ENCODE results near the gene KLHL29. TPM values are rescaled to one million over a fixed set of nuclear protein-coding genes. Genes with fewer than 3 reads are reported as not detected.

The KLHL29 gene
- polyA plus RNA-seq, 3 donors, result 0.03 TPM; not detected in 2

DNA sequence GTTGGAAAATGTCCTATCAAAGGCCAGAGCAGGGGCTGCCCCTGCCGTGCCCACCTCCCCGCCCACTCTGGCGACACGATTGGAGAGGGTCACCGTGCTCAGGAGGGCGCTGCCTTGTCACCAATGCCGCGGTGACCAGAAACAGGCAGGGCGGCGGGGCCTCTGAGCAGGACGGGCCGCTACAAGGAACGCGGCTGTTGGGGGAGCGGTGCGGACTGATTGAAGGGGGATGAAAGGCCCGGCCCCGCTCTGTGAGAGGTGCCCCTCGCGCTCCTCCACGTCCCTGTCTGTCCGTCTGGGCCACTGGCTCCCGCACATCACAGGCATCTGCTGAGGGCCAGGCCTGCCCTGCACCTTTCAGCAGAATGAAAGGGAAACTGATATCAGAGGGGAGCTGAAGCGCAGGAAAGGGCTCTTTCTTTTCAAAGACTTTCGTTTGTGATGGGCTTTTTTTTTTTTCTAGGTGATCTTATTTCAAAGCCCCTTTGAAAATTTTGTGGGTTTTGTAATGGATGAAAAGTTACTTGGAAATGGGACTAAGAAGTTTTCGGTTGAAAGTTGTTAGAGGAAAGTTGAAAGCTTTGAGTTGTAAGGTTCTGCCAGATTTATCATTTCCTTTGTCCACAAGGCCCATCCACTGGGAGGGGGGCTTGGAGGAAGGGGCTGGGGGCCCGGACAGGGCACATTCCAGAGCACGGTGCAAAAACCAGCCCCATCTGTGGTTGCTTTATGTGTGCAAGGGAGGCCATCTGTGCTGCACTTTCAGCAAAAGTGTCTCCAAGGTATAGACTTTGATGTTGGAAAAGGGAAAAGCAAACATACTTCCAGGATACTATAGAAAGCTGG lies 244.2 kb downstream of the KLHL29 start:
- peaks cover 3 to 9% (median 5%) of the 10 kb centered on the region in 7 donors for H3K9me3 Mint-ChIP-seq
- no peak overlapping the region for H3K27ac Mint-ChIP-seq
- H4K20me1 ChIP-seq (ENCODE audit: insufficient read depth, low read length), result no peaks in the 10 kb centered on the region
- H3K4me3 ChIP-seq (replicated peaks in 1 of 3; ENCODE audit: low read depth in 2 of 3, low read length in 3 of 3), result no peak overlapping the region
- H3K4me1 ChIP-seq (ENCODE audit: control insufficient read depth in 1 of 2, insufficient read depth in 2 of 2, low read length in 2 of 2), result no peaks in the 10 kb centered on the region
- H3K9me3 ChIP-seq (replicated peaks in 1 of 2; ENCODE audit: control insufficient read depth in 1 of 2, insufficient read depth in 1 of 2, low read length in 2 of 2), result peaks cover 4 to 6% of the 10 kb centered on the region in 2 donors
- peaks cover 5 to 11% (median 7%) of the 10 kb centered on the region in 3 donors for H3K27me3 Mint-ChIP-seq (ENCODE audit: low read depth in 3 of 3)
- no peak overlapping the region for H3K4me3 Mint-ChIP-seq
- H3K79me2 ChIP-seq (ENCODE audit: insufficient read depth, low read length), result no peaks in the 10 kb centered on the region
- DNase-seq, result no peak
- H2AFZ ChIP-seq (ENCODE audit: insufficient read depth, low read depth, low read length, poor library complexity, severe bottlenecking), result no peak overlapping the region
- no peaks in the 10 kb centered on the region for H3K4me1 Mint-ChIP-seq
- TF ChIP-seq, protein P1, sequence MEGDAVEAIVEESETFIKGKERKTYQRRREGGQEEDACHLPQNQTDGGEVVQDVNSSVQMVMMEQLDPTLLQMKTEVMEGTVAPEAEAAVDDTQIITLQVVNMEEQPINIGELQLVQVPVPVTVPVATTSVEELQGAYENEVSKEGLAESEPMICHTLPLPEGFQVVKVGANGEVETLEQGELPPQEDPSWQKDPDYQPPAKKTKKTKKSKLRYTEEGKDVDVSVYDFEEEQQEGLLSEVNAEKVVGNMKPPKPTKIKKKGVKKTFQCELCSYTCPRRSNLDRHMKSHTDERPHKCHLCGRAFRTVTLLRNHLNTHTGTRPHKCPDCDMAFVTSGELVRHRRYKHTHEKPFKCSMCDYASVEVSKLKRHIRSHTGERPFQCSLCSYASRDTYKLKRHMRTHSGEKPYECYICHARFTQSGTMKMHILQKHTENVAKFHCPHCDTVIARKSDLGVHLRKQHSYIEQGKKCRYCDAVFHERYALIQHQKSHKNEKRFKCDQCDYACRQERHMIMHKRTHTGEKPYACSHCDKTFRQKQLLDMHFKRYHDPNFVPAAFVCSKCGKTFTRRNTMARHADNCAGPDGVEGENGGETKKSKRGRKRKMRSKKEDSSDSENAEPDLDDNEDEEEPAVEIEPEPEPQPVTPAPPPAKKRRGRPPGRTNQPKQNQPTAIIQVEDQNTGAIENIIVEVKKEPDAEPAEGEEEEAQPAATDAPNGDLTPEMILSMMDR (IDR thresholded peaks at IDR 0.05), result no peak
- H3K27me3 ChIP-seq (ENCODE audit: control insufficient read depth in 2 of 2, insufficient read depth in 2 of 2, low read length in 2 of 2), result peaks cover 0 to 2% of the 10 kb centered on the region in 2 donors
- H3K27ac ChIP-seq (ENCODE audit: low read depth in 1 of 2, low read length in 2 of 2), result no peak overlapping the region
- intact Hi-C loops (cut with micrococcal nuclease), result no loop called here
- H3K4me2 ChIP-seq (replicated peaks; ENCODE audit: extremely low read depth, low read length, poor library complexity, severe bottlenecking), result no peak overlapping the region
- no peak overlapping the region for H3K9ac ChIP-seq (ENCODE audit: insufficient read depth, low read length, poor library complexity, severe bottlenecking)
- no peaks in the 10 kb centered on the region for H3K36me3 Mint-ChIP-seq
- no peaks in the 10 kb centered on the region for H3K36me3 ChIP-seq (replicated peaks in 1 of 2; ENCODE audit: control insufficient read depth in 1 of 2, insufficient read depth in 2 of 2, low read length in 2 of 2)
- 85% methylated on average over 22 of the region's 28 CpGs for WGBS (ENCODE audit: insufficient coverage)

DNA sequence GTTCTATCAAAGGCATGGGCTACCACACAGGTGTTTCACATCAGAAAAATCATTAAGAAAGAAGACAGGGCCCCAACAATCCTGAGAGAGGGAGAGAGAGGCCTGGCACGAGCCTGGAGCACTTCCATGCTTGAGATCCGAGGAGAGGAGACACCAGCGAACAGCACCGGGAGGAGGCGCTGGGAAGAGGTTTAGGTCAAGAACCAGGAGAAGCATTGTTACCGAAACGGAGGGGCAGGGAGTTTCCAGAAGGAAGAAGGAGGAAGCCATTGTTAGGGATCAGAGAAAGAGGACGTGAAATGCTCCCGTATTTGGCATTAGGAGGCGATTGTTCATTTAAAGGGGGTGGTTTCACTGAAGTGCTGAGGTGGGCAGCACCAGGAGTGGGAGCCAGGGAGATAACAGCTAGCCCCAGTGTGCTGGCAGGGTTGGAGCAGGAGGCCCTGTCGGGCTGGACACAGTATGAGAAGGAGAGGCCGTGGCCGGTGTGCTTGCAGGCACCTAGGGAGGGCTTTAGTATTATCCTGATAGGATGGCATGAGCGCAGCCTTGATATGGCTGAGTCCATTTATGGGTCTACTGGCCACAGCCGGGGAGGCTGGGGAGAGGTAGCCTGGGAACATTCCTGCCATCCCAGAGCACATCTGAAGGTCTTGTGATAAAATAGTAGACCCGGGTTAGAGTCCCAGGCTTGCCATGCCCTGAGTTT lies 244.9 kb downstream of the KLHL29 start:
- no peaks in the 10 kb centered on the region for H3K4me1 Mint-ChIP-seq
- Histone ChIP-seq H3K36me3 (replicated peaks in 1 of 2; ENCODE audit: control insufficient read depth in 1 of 2, insufficient read depth in 2 of 2, low read length in 2 of 2) (no peaks in the 10 kb centered on the region), H4K20me1 (ENCODE audit: insufficient read depth, low read length) (no peaks in the 10 kb centered on the region), H3K9me3 (replicated peaks in 1 of 2; ENCODE audit: control insufficient read depth in 1 of 2, insufficient read depth in 1 of 2, low read length in 2 of 2) (no peaks in the 10 kb centered on the region), H2AFZ (ENCODE audit: insufficient read depth, low read depth, low read length, poor library complexity, severe bottlenecking) (no peak overlapping the region), H3K9ac (ENCODE audit: insufficient read depth, low read length, poor library complexity, severe bottlenecking) (no peak overlapping the region), H3K79me2 (ENCODE audit: insufficient read depth, low read length) (no peaks in the 10 kb centered on the region), H3K4me3 (replicated peaks in 1 of 3; ENCODE audit: low read depth in 2 of 3, low read length in 3 of 3) (no peak overlapping the region), H3K4me1 (ENCODE audit: control insufficient read depth in 1 of 2, insufficient read depth in 2 of 2, low read length in 2 of 2) (no peaks in the 10 kb centered on the region), H3K27me3 (ENCODE audit: control insufficient read depth in 2 of 2, insufficient read depth in 2 of 2, low read length in 2 of 2) (peaks cover 0 to 2% of the 10 kb centered on the region in 2 donors), H3K4me2 (replicated peaks; ENCODE audit: extremely low read depth, low read length, poor library complexity, severe bottlenecking) (no peak overlapping the region), H3K27ac (ENCODE audit: low read depth in 1 of 2, low read length in 2 of 2) (no peak overlapping the region)
- TF ChIP-seq, protein P1 (IDR thresholded peaks at IDR 0.05), result no peak
- H3K27me3 Mint-ChIP-seq (ENCODE audit: low read depth in 3 of 3), result peaks cover 1 to 11% (median 9%) of the 10 kb centered on the region in 3 donors
- H3K36me3 Mint-ChIP-seq, result no peaks in the 10 kb centered on the region
- intact Hi-C loops (cut with micrococcal nuclease), result no loop called here
- WGBS (ENCODE audit: insufficient coverage), result 92% methylated on average over 12 of the region's 16 CpGs
- H3K4me3 Mint-ChIP-seq, result no peak overlapping the region
- no peak overlapping the region for H3K27ac Mint-ChIP-seq
- H3K9me3 Mint-ChIP-seq, result peaks cover 0 to 1% (median 0%) of the 10 kb centered on the region in 7 donors
- DNase-seq, result no peak
